ENCODE data around the gene RAPGEF5.

DNA sequence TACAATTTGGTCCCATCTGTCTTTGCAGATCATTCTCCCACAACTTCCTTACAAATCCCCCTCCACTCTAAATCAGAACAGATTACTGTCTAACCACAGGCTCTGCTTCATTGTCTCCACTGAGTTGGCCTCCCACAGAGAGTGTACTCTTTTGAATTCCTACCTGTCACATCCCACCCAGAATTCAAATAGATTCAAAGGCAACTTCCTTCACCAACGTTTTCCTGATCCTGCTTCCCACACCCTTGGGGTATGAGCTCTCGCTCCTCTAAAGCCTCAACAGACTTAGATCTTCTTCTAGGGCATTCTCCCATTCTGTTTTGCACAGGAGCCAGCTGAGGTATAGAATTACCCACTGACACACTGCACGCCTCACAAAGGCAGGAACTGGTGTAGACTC lies 213.5 kb downstream of the RAPGEF5 start:
- TF ChIP-seq RFX5 (IDR thresholded peaks at IDR 0.05; ENCODE audit: low read length) (no peak), NFIC (IDR thresholded peaks at IDR 0.05; ENCODE audit: borderline replicate concordance) (no peak), CTCF (IDR thresholded peaks at IDR 0.05) (no peak)
